Mesenchymal stem cell (in vitro differentiated cells and primary cell): ENCODE data around the gene RPH3AL.

Source experiments
- DNase-seq: peaks from one replicate; pipeline ENCODE4 v3.0.0-alpha.2; 2013
- H2AFZ ChIP-seq: one replicate; pipeline ENCODE4 v1.6.1; 2013; ENCODE audit warnings: low read depth, mild to moderate bottlenecking, control low read depth, inconsistent platforms, low read length, moderate library complexity
- H2AK5ac ChIP-seq: 2 replicates; pipeline ENCODE4 v1.6.1; 2013; ENCODE audit warnings: low read length, moderate library complexity, mild to moderate bottlenecking, inconsistent platforms; ENCODE audit not compliant: severe bottlenecking
- H2BK120ac ChIP-seq: one replicate; pipeline ENCODE4 v1.6.1; 2013; ENCODE audit warnings: low read depth, mild to moderate bottlenecking, inconsistent platforms, low read length, moderate library complexity
- H2BK12ac ChIP-seq, 2 experiments: one replicate each; pipeline ENCODE4 v1.6.1; 2013; ENCODE audit warnings: inconsistent platforms in 2 of 2, low read length in 2 of 2, mild to moderate bottlenecking in 2 of 2, moderate library complexity in 2 of 2, control low read depth in 1 of 2
- H2BK15ac ChIP-seq: one replicate; pipeline ENCODE4 v1.6.1; 2013; ENCODE audit warnings: mild to moderate bottlenecking, low read depth, inconsistent platforms; ENCODE audit not compliant: poor library complexity, severe bottlenecking
- H2BK5ac ChIP-seq: 2 replicates; pipeline ENCODE4 v1.6.1; 2013; ENCODE audit warnings: low read depth, mild to moderate bottlenecking, low read length, control low read depth, inconsistent platforms; ENCODE audit not compliant: poor library complexity, severe bottlenecking
- H3K14ac ChIP-seq, 2 experiments: one replicate each; pipeline ENCODE4 v1.6.1; 2013; ENCODE audit warnings: inconsistent platforms in 2 of 2, low read length in 2 of 2, control low read depth in 1 of 2, mild to moderate bottlenecking in 1 of 2, moderate library complexity in 1 of 2
- H3K18ac ChIP-seq, 2 experiments: one replicate each; pipeline ENCODE4 v1.6.1; 2013; ENCODE audit warnings: inconsistent platforms in 2 of 2, low read length in 2 of 2, control low read depth in 1 of 2, low read depth in 1 of 2, mild to moderate bottlenecking in 1 of 2
- H3K23ac ChIP-seq, 2 experiments: one replicate each; pipeline ENCODE4 v1.6.1; 2013; ENCODE audit warnings: inconsistent platforms in 2 of 2, low read length in 2 of 2, mild to moderate bottlenecking in 2 of 2, moderate library complexity in 2 of 2, control low read depth in 1 of 2
- H3K27ac ChIP-seq: 2 replicates; pipeline ENCODE4 v1.5.1; 2013; ENCODE audit warnings: mild to moderate bottlenecking, moderate library complexity, low read length, control low read depth, inconsistent platforms; ENCODE audit not compliant: poor library complexity, severe bottlenecking
- H3K27me3 ChIP-seq, 2 experiments: 2 replicates each; pipeline versions ENCODE4 v1.6.1 to v1.7.0; 2013; ENCODE audit warnings: low read length in 2 of 2, mild to moderate bottlenecking in 2 of 2, moderate library complexity in 2 of 2, control low read depth in 1 of 2, inconsistent platforms in 1 of 2; ENCODE audit not compliant: control insufficient read depth in 1 of 2, insufficient read depth in 1 of 2
- H3K36me3 ChIP-seq, 2 experiments: 2 replicates each; pipeline versions ENCODE4 v1.6.1 to v1.7.0; 2013; ENCODE audit warnings: low read length in 2 of 2, control low read depth in 1 of 2, inconsistent platforms in 1 of 2, low read depth in 1 of 2, mild to moderate bottlenecking in 1 of 2; ENCODE audit not compliant: insufficient read depth in 2 of 2, control insufficient read depth in 1 of 2
- H3K4ac ChIP-seq, 2 experiments: one replicate each; pipeline ENCODE4 v1.6.1; 2013; ENCODE audit warnings: inconsistent platforms in 2 of 2, low read length in 2 of 2, mild to moderate bottlenecking in 2 of 2, moderate library complexity in 2 of 2, control low read depth in 1 of 2, low read depth in 1 of 2
- H3K4me1 ChIP-seq: 2 replicates; pipeline ENCODE4 v1.6.1; 2013; ENCODE audit warnings: low read depth, low read length, control low read depth; ENCODE audit not compliant: control insufficient read depth, insufficient read depth
- H3K4me2 ChIP-seq: 2 replicates; pipeline ENCODE4 v1.6.1; 2013; ENCODE audit warnings: low read length, mild to moderate bottlenecking, inconsistent platforms; ENCODE audit not compliant: poor library complexity, severe bottlenecking
- H3K4me3 ChIP-seq, 2 experiments: 2 replicates each; pipeline versions ENCODE4 v1.5.1 to v1.7.0; 2013; ENCODE audit warnings: low read length in 2 of 2, mild to moderate bottlenecking in 2 of 2, control low read depth in 1 of 2, low read depth in 1 of 2; ENCODE audit not compliant: insufficient read depth in 1 of 2
- H3K79me1 ChIP-seq: replicated peaks from 2 replicates; pipeline ENCODE4 v1.6.1; 2013; ENCODE audit warnings: mild to moderate bottlenecking, control low read depth, low read length, inconsistent platforms; ENCODE audit not compliant: poor library complexity, severe bottlenecking
- H3K9ac ChIP-seq: 2 replicates; pipeline ENCODE4 v1.7.0; 2013; ENCODE audit warnings: mild to moderate bottlenecking, low read length, moderate library complexity
- H3K9me3 ChIP-seq: 2 replicates; pipeline ENCODE4 v1.7.0; 2013; ENCODE audit warnings: mild to moderate bottlenecking, low read length; ENCODE audit not compliant: control insufficient read depth
- H4K8ac ChIP-seq: one replicate; pipeline ENCODE4 v1.6.1; 2013; ENCODE audit warnings: inconsistent platforms, mild to moderate bottlenecking, low read length, moderate library complexity
- H4K91ac ChIP-seq: one replicate; pipeline ENCODE4 v1.6.1; 2013; ENCODE audit warnings: mild to moderate bottlenecking, low read length, inconsistent platforms
- WGBS: methylation state at CpG from one replicate; pipeline ENCODE4 v1.1.7; 2013; ENCODE audit warnings: mixed read lengths; 5-methylcytosine and 5-hydroxymethylcytosine counted together

The RPH3AL gene

GRCh38 chr17:313911-314613 lies 38.5 kb downstream of the RPH3AL start:
- Histone ChIP-seq H3K4me1 (peaks cover 11% of the 10 kb centered on the region), H3K4ac (no peak overlapping the region), H3K79me1 (no peaks in the 10 kb centered on the region), H4K8ac (no peak overlapping the region), H2AFZ (no peak overlapping the region), H3K27me3 (peaks cover 0 to 6% of the 10 kb centered on the region in 2 experiments), H4K91ac (no peak overlapping the region), H3K27ac (no peak overlapping the region), H3K14ac (no peak overlapping the region), H2AK5ac (no peak overlapping the region), H3K23ac (no peak overlapping the region), H2BK15ac (no peak overlapping the region), H2BK12ac (no peak overlapping the region), H3K18ac (no peak overlapping the region), H3K36me3 (peaks cover 0 to 21% of the 10 kb centered on the region in 2 experiments), H3K9ac (no peak overlapping the region), H2BK5ac (no peak overlapping the region), H3K9me3 (peaks cover 4% of the 10 kb centered on the region), H3K4me2 (no peak overlapping the region), H2BK120ac (no peak overlapping the region), H3K4me3 (no peak overlapping the region)
- WGBS = 88% methylated on average over 9 of the region's 9 CpGs
- DNase-seq = no peak

GRCh38 chr17:313231-313630 lies 39.4 kb downstream of the RPH3AL start:
- no peak overlapping the region for H3K9ac ChIP-seq

GRCh38 chr17:312476-313148 lies 40.0 kb downstream of the RPH3AL start:
- Histone ChIP-seq H2BK120ac (no peak overlapping the region), H3K9ac (no peak overlapping the region), H3K27me3 (peaks cover 0 to 12% of the 10 kb centered on the region in 2 experiments), H3K4ac (no peak overlapping the region), H2AK5ac (no peak overlapping the region), H4K91ac (no peak overlapping the region), H2AFZ (no peak overlapping the region), H3K27ac (no peak overlapping the region), H3K4me3 (no peak overlapping the region), H3K9me3 (no peaks in the 10 kb centered on the region), H3K4me1 (peaks cover 12% of the 10 kb centered on the region), H3K23ac (no peak overlapping the region), H2BK12ac (no peak overlapping the region), H3K79me1 (no peaks in the 10 kb centered on the region), H3K4me2 (no peak overlapping the region), H4K8ac (no peak overlapping the region), H3K18ac (no peak overlapping the region), H2BK15ac (no peak overlapping the region), H2BK5ac (no peak overlapping the region), H3K36me3 (peaks cover 0 to 18% of the 10 kb centered on the region in 2 experiments), H3K14ac (no peak overlapping the region)
- no peak for DNase-seq
- 85% methylated on average over 18 of the region's 18 CpGs for WGBS

More at GRCh38 chr17:313231-313630, 39.4 kb downstream of the RPH3AL start:
- Histone ChIP-seq H2BK120ac (no peak overlapping the region), H3K14ac (no peak overlapping the region), H3K36me3 (peaks cover 0 to 19% of the 10 kb centered on the region in 2 experiments), H3K4ac (no peak overlapping the region), H3K4me3 (no peak overlapping the region), H4K91ac (no peak overlapping the region), H2BK12ac (no peak overlapping the region), H3K27ac (no peak overlapping the region), H3K4me1 (peaks cover 12% of the 10 kb centered on the region), H3K27me3 (peaks cover 0 to 8% of the 10 kb centered on the region in 2 experiments), H2AFZ (no peak overlapping the region), H2AK5ac (no peak overlapping the region), H2BK15ac (no peak overlapping the region), H3K79me1 (no peaks in the 10 kb centered on the region), H3K4me2 (no peak overlapping the region), H3K18ac (no peak overlapping the region), H2BK5ac (no peak overlapping the region), H4K8ac (no peak overlapping the region), H3K9me3 (peaks cover under 1% of the 10 kb centered on the region), H3K23ac (no peak overlapping the region)
- WGBS = 91% methylated on average over 10 of the region's 10 CpGs
- no peak for DNase-seq

DNA sequence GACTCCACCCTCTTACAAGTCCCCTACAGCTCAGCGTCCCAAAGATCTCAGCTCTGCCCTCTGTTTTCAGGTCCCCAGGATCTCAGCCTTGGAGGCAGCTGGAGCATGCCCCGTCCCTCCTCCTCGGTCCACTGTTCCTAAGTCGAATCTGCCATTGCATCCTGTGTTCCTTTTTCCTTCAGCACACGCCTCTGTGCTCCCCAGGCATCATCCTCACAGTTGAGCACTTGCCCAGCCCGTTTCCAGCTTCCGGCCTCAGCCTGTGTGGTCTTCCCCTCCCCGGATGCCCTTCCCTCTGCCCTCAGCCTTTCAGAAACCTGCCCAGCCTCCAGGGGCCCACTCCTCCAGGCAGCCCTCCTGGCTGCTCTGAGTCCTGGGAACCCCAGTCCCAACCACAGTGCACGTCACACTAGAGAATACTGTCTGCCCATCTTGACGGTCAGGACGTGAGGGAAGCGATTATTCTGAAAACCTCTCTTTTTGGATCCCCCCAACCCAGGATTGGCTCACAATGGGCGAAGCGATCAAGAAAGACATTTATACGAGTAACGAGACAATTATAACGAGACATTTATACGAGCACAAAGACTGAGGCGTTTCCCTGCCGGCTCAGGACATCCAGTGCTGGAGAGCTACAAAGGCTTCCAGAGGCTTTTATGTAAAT lies 41.4 kb downstream of the RPH3AL start:
- H3K36me3 ChIP-seq = peaks cover 0 to 26% of the 10 kb centered on the region in 2 experiments
- 82% methylated on average over 20 of the region's 20 CpGs for WGBS
- no peak overlapping the region for H3K14ac ChIP-seq
- peaks cover 0 to 20% of the 10 kb centered on the region in 2 experiments for H3K27me3 ChIP-seq
- H3K4ac ChIP-seq = no peak overlapping the region
- no peak overlapping the region for H2AFZ ChIP-seq
- H3K9me3 ChIP-seq = no peaks in the 10 kb centered on the region
- H2BK15ac ChIP-seq = no peak overlapping the region
- H3K9ac ChIP-seq = no peak overlapping the region
- H2BK12ac ChIP-seq = no peak overlapping the region
- no peak overlapping the region for H2AK5ac ChIP-seq
- H3K79me1 ChIP-seq = no peaks in the 10 kb centered on the region
- no peak overlapping the region for H4K8ac ChIP-seq
- no peak for DNase-seq
- no peak overlapping the region for H3K18ac ChIP-seq
- peaks cover 12% of the 10 kb centered on the region for H3K4me1 ChIP-seq
- H2BK5ac ChIP-seq = no peak overlapping the region
- H4K91ac ChIP-seq = no peak overlapping the region
- no peak overlapping the region for H2BK120ac ChIP-seq
- H3K27ac ChIP-seq = no peak overlapping the region
- H3K4me2 ChIP-seq = no peak overlapping the region
- no peak overlapping the region for H3K23ac ChIP-seq
- H3K4me3 ChIP-seq = no peak overlapping the region
